ENCODE measurements around the gene PCP4.

PCP4 gene

GRCh38 chr21:39976800-39977199 is 109.6 kb downstream of the PCP4 start:
- no peak for DNase-seq
